Measurements from ENCODE around the gene TREH.

TREH gene

GRCh38 chr11:118660681-118661424, 18.6 kb downstream of the TREH start:
- DNase-seq = no peak
- no peak overlapping the region for H3K4me2 ChIP-seq (ENCODE audit: low read length, poor library complexity, severe bottlenecking)
- H2BK12ac ChIP-seq (ENCODE audit: low read length in 2 of 2) = no peak overlapping the region
- no peak overlapping the region for H3K23ac ChIP-seq (ENCODE audit: low read length in 2 of 2)
- H3K18ac ChIP-seq (ENCODE audit: low read depth in 1 of 2, low read length in 2 of 2) = no peak overlapping the region
- no peak overlapping the region for H3K4ac ChIP-seq (ENCODE audit: low read depth in 1 of 2, low read length in 2 of 2)
- no peak overlapping the region for H2BK120ac ChIP-seq (ENCODE audit: low read depth, low read length)
- H3K9ac ChIP-seq (ENCODE audit: low read length) = no peak overlapping the region
- H3K9me3 ChIP-seq (ENCODE audit: control insufficient read depth, low read length) = no peaks in the 10 kb centered on the region
- no peak overlapping the region for H2BK15ac ChIP-seq (ENCODE audit: low read depth, poor library complexity, severe bottlenecking)
- H3K36me3 ChIP-seq (ENCODE audit: control insufficient read depth in 1 of 2, insufficient read depth in 2 of 2, low read depth in 1 of 2, low read length in 2 of 2) = peaks cover 25 to 52% of the 10 kb centered on the region in 2 experiments
- H3K27me3 ChIP-seq (ENCODE audit: control insufficient read depth in 1 of 2, insufficient read depth in 1 of 2, low read length in 2 of 2) = no peaks in the 10 kb centered on the region
- H2AFZ ChIP-seq (ENCODE audit: low read depth, low read length) = no peak overlapping the region
- peaks cover 36% of the 10 kb centered on the region for H3K4me1 ChIP-seq (ENCODE audit: control insufficient read depth, insufficient read depth, low read depth, low read length)
- H3K27ac ChIP-seq (ENCODE audit: low read length, poor library complexity, severe bottlenecking) = no peak overlapping the region
- no peak overlapping the region for H4K8ac ChIP-seq (ENCODE audit: low read length)
- WGBS = 80% methylated on average over 7 of the region's 7 CpGs
- H3K4me3 ChIP-seq (ENCODE audit: insufficient read depth in 1 of 2, low read depth in 1 of 2, low read length in 2 of 2) = no peak overlapping the region
- H3K14ac ChIP-seq (ENCODE audit: low read length in 2 of 2) = no peak overlapping the region
- no peak overlapping the region for H2AK5ac ChIP-seq (ENCODE audit: low read length, severe bottlenecking)
- H2BK5ac ChIP-seq (ENCODE audit: low read depth, low read length, poor library complexity, severe bottlenecking) = no peak overlapping the region
- peaks cover 7% of the 10 kb centered on the region for H3K79me1 ChIP-seq (replicated peaks; ENCODE audit: low read length, poor library complexity, severe bottlenecking)
- H4K91ac ChIP-seq (ENCODE audit: low read length) = no peak overlapping the region

GRCh38 chr11:118659953-118660680, 19.3 kb downstream of the TREH start:
- Histone ChIP-seq H4K91ac (ENCODE audit: low read length) (no peak overlapping the region), H3K4me1 (ENCODE audit: control insufficient read depth, insufficient read depth, low read depth, low read length) (peaks cover 36% of the 10 kb centered on the region), H2BK15ac (ENCODE audit: low read depth, poor library complexity, severe bottlenecking) (no peak overlapping the region), H3K79me1 (replicated peaks; ENCODE audit: low read length, poor library complexity, severe bottlenecking) (peaks cover 9% of the 10 kb centered on the region), H4K8ac (ENCODE audit: low read length) (no peak overlapping the region), H3K4ac (ENCODE audit: low read depth in 1 of 2, low read length in 2 of 2) (no peak overlapping the region), H2BK5ac (ENCODE audit: low read depth, low read length, poor library complexity, severe bottlenecking) (no peak overlapping the region), H2BK120ac (ENCODE audit: low read depth, low read length) (no peak overlapping the region), H3K27ac (ENCODE audit: low read length, poor library complexity, severe bottlenecking) (no peak overlapping the region), H3K9me3 (ENCODE audit: control insufficient read depth, low read length) (no peaks in the 10 kb centered on the region), H2AK5ac (ENCODE audit: low read length, severe bottlenecking) (no peak overlapping the region), H3K9ac (ENCODE audit: low read length) (peak overlapping the region; percentile 25), H3K23ac (ENCODE audit: low read length in 2 of 2) (no peak overlapping the region), H3K36me3 (ENCODE audit: control insufficient read depth in 1 of 2, insufficient read depth in 2 of 2, low read depth in 1 of 2, low read length in 2 of 2) (peaks cover 33 to 58% of the 10 kb centered on the region in 2 experiments), H3K18ac (ENCODE audit: low read depth in 1 of 2, low read length in 2 of 2) (no peak overlapping the region), H3K27me3 (ENCODE audit: control insufficient read depth in 1 of 2, insufficient read depth in 1 of 2, low read length in 2 of 2) (no peaks in the 10 kb centered on the region), H3K4me3 (ENCODE audit: insufficient read depth in 1 of 2, low read depth in 1 of 2, low read length in 2 of 2) (no peak overlapping the region), H3K4me2 (ENCODE audit: low read length, poor library complexity, severe bottlenecking) (no peak overlapping the region), H2AFZ (ENCODE audit: low read depth, low read length) (no peak overlapping the region), H2BK12ac (ENCODE audit: low read length in 2 of 2) (no peak overlapping the region), H3K14ac (ENCODE audit: low read length in 2 of 2) (no peak overlapping the region)
- DNase-seq = no peak
- 88% methylated on average over 14 of the region's 14 CpGs for WGBS

DNA sequence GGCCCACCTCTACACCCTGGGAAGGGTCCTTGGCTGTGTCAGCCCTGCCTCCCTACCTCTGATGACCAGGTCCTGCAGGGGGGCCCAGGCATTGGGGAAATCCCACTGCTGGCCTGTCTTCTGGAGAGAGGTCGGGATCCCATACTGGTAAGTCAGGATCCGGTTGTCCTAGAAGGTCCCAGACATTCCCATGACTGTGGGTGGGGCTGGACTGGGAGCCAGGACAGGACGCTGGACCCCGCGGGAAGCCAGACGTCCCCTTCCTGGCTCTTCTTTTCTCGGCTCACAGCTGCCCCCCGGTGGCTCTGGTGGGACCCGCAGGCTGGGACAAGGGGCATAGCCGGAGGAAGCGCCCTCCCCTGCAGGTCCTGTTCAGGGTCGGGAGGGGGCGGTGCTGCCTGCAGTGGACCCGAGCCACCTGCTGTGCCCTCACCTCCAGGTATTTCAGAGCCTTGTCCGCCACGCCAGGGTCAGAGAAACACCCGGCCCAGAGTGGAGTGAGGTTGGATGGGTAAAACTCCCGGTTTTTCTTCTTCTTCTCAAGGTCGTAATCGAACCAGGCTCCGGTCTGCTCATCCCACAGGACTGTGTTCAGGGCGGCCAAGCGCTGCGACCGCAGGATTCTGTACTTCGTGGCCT, 20.0 kb downstream of the TREH start:
- Histone ChIP-seq H3K79me1 (replicated peaks; ENCODE audit: low read length, poor library complexity, severe bottlenecking) (peaks cover 9% of the 10 kb centered on the region), H3K14ac (ENCODE audit: low read length in 2 of 2) (no peak overlapping the region), H2BK5ac (ENCODE audit: low read depth, low read length, poor library complexity, severe bottlenecking) (no peak overlapping the region), H3K4me2 (ENCODE audit: low read length, poor library complexity, severe bottlenecking) (no peak overlapping the region), H3K9me3 (ENCODE audit: control insufficient read depth, low read length) (no peaks in the 10 kb centered on the region), H3K18ac (ENCODE audit: low read depth in 1 of 2, low read length in 2 of 2) (peak overlapping the region in 1 of 2 experiments; percentile 5), H4K91ac (ENCODE audit: low read length) (no peak overlapping the region), H3K23ac (ENCODE audit: low read length in 2 of 2) (no peak overlapping the region), H3K36me3 (ENCODE audit: control insufficient read depth in 1 of 2, insufficient read depth in 2 of 2, low read depth in 1 of 2, low read length in 2 of 2) (peaks cover 38 to 58% of the 10 kb centered on the region in 2 experiments), H3K4ac (ENCODE audit: low read depth in 1 of 2, low read length in 2 of 2) (no peak overlapping the region), H4K8ac (ENCODE audit: low read length) (peak overlapping the region; percentile 33), H2BK120ac (ENCODE audit: low read depth, low read length) (no peak overlapping the region), H3K4me1 (ENCODE audit: control insufficient read depth, insufficient read depth, low read depth, low read length) (peaks cover 36% of the 10 kb centered on the region), H3K27ac (ENCODE audit: low read length, poor library complexity, severe bottlenecking) (peak overlapping the region; percentile 25), H2AFZ (ENCODE audit: low read depth, low read length) (no peak overlapping the region), H2BK15ac (ENCODE audit: low read depth, poor library complexity, severe bottlenecking) (no peak overlapping the region), H2AK5ac (ENCODE audit: low read length, severe bottlenecking) (no peak overlapping the region), H3K9ac (ENCODE audit: low read length) (peak overlapping the region; percentile 25), H3K27me3 (ENCODE audit: control insufficient read depth in 1 of 2, insufficient read depth in 1 of 2, low read length in 2 of 2) (no peaks in the 10 kb centered on the region), H2BK12ac (ENCODE audit: low read length in 2 of 2) (peak overlapping the region in 1 of 2 experiments; percentile 49), H3K4me3 (ENCODE audit: insufficient read depth in 1 of 2, low read depth in 1 of 2, low read length in 2 of 2) (no peak overlapping the region)
- WGBS = 28% methylated on average over 25 of the region's 26 CpGs
- peak; percentile 89 for DNase-seq
